Measurements from ENCODE around the gene SPSB3.

The SPSB3 gene

DNA sequence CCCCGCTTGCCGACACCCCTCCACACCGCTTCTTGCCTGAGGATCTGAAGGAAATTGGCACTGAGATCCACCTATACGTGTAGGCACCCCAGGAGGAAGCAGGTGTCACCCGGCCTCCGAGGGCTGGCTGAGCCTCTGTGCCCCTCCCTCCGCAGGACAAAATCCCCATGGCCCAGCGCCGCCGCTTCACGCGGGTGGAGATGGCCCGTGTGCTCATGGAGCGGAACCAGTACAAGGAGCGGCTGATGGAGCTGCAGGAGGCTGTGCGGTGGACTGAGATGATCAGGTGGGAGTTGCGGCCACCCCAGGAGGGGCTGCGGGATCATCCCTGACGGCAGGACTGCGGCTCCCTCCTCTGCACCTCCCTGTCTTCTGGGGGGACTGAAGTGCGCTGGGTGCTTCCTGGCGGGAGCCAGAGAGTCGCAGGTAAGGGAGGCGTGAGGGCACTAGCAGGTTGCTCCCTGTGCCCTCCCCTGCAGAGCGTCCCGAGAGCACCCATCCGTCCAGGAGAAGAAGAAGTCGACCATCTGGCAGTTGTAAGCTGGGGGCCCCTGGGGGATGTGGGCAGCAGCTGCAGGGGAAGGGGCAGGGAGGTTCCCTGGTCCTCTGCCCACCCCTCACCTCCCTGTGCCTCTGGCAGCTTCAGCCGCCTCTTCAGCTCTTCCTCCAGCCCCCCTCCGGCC is 20.0 kb downstream of the SPSB3 start:
- DNase-seq = no peak

DNA sequence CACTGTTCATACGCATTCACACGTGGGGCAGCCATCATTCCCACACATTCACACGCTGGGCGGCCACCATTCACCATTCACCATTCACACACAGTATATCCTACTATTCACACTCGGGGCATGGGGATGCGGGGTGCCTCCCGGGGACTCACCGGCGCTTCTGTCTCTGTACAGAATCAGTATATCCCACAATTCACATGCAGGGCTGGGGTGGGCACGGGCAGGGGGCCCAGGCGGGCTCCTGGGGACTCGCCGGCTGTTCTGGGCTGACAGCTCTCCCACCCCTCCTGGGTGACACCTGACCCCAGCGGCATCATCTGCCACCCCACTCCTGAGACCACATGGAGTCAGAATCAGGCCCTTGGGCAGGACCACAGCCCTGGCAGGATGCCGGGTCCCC is 20.6 kb downstream of the SPSB3 start:
- DNase-seq = no peak

DNA sequence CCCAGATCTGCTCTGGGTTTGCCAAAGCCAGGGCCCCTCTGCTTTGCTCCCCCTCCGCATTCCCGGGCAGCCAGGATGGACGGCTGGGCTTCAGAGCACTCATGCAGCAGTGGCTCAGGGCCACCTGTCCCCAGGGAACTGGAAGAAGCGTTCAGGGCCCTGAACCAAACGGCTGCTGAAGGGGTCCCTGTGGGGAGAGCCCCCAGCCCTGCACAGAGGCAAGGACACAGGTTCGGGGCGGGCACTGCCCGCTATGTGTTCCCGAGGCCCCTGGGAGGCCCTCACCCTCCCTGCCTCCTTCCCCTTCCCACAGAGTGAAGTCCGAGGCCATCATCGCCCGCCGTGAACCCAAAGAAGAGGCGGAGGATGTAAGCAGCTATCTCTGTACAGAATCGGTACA is 21.5 kb downstream of the SPSB3 start:
- DNase-seq = no peak

DNA sequence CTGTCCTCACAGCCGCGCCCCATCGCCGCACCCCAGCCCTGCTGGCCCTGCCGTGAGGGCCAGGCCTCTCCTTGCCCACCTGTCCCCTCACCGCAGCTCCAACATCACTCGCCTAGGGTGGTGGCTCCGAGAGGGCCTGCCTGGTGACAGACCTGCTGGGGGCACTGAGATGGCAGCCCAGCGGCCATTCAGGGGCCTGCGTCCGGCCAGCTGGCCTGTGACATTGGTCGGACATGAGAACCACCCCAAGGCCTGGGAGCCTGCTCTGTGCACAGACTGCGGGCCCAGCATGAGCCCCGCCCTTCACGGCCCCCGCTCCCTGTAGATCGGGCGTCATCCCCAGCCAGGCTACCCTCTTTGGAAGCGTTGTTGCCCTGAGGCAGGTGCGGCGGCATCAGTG is 22.9 kb downstream of the SPSB3 start:
- DNase-seq = no peak

DNA sequence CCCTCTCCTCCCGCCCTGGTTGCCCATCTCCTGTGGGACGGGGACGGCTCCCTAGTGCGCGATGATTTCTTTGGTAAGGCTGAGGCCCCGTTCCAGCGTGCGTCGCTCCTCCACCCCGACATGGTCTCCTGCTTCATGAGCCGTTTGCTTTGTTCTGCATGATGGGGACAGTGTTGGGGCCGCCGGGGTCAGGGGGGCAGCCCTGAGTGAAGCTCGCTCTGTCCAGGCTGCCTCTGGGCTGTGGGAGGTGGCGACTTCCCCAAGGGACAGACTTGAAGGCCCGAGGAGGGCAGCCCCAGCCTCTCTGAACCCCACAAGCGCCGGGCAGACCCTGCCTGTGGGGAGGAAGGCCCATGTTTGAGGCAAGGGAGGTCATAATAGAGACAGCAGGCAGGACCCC is 23.4 kb downstream of the SPSB3 start:
- DNase-seq = no peak

DNA sequence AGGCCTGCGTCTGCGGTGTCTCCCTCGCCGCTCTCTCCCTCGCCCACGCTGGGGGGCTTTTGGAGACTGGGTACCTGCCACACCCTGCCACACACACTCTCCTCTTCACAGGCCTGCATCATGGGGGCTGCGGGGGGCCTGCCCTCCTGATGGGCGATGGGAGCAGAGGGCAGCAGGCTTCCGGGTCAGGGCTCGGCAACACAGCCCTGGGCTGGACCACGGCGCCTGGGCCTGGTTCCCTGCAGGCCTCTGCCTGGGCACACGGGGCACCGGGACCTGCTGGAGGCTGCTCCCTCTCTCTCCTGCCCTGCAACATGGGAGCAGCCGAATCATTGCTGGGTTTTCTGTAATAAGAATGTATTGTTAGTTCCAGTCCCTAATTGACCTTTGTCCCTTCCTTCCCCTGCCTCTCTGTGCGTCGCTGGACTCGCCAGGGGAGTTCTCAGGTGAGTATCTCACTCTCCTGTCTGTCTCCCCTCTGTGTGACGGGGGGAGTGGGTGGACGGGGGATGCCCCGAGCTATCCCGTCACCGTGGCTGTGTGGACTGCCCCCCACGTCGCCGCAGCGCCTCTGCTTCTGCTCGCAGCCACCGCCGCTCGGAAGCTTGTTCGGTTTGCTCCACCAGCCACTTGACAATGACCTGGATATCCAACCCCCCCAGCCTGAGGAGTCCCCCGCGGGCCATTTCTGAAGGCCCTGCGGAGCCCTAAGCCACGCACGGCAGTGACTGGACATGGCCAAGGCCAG is 24.5 kb downstream of the SPSB3 start:
- no peak for DNase-seq

DNA sequence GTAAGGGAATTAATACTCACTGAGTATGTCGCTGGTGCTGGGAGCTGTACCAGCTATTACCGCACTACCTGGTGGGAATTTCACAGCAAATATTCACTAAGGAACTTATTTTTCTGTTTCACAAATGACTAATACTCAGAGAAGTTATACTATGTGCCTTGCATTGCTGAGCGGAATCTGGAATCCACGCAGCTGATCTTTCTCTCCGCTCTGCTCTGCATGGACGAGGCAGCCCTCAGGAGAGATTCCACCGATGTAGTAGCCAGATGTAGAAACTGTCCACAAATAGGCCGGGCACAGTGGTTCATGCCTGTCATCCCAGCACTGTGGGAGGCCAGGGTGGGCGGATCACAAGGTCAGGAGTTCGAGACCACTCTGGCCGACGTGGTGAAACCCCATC is 28.2 kb downstream of the SPSB3 start:
- no peak for DNase-seq

DNA sequence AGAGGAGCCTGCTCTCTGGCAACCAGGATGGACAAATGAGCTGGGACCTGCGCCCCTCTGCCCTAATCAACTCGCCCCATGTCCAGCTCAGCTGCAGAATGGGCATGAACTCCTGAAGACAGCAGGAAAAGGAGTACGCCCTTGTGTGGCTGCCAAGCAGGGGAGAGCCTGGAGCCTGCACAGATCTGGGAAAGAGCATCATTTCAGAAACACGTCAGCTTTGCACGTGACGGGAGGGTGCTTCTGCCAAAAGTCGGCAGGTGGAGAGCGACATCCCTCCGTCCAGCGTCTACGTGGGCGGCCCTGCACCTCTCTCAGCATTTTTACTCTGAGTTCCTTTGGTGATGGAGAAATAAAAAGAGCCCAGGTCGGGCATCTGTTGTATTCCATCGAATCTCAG is 29.5 kb downstream of the SPSB3 start:
- DNase-seq = no peak

DNA sequence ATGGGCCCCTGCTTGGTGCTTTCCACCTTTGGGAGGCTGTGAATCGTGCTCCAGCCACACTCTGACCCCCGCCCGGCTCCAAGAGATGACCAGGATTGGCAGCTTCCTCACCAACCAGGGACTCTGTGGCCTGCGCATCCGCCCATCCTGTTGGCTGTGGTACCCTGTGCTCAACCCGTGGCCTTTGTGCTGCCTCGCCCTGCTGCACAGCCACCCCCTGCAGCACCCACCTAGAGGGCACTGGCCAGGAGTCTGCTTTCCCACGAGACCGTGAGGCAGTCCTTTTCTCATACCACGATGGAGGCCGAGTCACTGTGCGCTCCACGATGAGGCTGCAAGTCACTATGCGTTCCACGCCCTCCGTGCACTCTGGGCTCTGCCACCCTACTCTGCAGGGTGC is 30.4 kb downstream of the SPSB3 start:
- DNase-seq = no peak

DNA sequence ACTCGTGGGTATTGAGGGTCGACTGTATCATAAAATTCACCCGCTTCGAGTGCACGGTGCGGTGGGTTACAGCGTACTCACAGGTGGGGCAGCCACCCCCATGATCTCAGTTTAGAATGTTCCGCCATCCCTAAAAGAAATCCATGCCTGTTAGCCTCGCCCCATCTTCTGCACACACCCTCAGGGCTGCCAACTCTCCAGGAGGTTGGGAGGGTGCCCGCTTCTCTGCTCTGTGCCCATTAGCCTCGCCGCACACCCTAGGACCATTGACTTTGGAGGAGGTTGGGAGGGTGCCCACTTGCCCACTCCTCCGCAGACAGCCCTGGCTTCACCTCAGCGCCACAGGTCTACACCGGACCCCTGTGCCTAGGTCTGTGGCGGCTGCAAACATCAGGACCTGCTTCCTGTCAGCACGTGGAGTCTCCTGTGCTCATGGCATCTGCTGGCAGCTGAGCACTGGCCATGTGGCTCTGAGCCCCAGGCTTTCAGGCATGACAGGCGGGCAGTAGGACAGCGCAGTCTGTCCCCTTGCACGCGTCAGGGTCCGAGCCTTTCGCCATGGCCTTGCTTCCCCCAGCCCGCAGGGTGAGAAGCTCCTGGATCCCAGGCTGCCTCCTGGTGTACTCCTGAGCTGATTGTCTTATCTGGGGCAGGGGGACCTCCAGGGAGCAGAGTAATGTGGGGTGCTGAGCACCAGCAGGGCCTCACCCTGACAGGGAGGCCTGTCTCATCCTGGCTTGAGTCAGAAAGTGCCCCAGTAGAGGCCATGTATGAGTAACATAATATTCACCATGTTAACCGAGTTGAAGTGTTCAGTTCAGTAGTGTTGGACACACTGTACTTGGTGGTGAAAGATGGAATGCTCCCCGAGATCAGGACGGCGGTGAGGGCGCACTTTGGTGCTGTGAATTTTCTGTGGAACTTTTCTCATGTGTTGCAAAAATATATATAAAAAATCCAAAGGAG is 32.9 kb downstream of the SPSB3 start:
- DNase-seq = no peak

DNA sequence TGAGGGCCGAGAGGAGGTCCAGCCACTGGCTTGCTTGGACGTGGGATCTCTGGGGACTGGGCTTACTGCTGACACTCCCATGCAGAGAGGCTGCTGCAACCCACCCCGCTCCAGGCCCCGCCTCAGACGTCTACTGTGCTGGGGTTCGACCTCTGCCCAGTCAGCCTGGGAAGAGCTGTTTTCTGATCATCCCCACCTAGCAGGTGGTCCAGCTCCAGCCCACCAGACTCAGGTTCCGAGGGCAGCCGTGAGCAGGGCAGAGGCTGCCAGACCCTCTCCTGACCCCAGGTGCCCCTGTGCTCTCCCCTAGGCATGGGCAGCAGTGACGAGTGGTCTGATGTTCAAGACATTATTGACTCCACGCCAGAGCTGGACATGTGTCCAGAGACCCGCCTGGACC is 34.4 kb downstream of the SPSB3 start:
- no peak for DNase-seq

DNA sequence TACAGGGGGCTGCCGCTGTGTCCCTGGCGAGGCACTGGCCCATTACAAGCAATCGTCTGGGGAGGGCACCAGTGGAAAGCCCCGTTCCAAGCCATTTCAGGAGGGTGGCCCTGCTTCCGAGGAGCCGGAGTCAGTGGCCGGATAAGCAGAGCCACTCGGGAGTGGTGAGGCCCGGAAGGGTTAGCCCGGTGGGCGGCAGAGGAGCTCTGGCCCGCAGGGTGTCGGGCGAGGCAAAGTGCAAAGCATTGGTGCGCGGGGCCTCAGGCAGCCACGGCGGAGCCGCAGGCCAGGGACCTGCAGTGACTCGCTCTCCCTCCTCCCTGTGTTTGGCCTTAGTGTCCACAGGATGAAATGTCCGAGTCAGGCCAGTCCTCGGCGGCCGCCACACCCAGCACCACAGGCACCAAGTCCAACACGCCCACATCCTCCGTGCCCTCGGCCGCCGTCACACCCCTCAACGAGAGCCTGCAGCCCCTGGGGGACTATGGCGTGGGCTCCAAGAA is 35.6 kb downstream of the SPSB3 start:
- DNase-seq = no peak

DNA sequence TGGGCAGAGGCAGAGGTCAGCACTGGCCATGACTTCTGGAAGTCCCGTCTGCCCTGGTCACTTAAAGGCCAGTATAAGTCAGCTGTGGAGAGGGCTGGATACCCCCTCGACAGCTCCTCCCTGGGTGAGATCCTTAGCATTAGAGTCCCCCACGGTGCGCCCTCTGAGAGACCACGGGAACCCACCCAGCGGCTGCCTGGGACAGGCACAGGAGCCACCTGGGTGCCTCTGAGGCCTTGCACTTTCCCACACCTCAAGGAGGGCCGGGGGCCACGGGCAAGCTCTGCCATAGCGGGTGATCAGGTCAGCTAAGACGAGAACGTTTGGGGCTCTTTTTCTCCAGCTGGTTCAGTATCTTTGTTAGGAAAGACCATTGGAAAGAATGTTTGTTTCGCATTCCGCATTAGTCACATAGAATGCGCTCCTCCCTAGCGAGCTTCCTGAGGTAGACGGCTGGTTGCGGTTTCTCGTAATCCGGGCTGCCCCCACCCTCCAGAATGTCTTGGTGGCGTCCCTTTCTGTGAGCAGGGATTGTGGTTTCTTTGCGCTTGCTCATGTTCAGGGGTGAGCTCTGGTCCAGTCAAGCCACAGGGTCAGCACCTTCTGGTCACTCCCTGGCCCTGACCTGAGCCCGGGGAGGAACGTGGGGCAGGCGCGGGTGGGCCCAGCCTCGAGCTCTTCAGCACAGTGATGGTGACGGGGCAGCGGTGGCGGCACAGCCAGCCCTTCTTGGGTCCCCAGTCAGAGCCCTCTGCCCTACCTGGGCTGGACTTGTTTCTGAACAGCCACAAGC is 36.3 kb downstream of the SPSB3 start:
- DNase-seq = no peak

DNA sequence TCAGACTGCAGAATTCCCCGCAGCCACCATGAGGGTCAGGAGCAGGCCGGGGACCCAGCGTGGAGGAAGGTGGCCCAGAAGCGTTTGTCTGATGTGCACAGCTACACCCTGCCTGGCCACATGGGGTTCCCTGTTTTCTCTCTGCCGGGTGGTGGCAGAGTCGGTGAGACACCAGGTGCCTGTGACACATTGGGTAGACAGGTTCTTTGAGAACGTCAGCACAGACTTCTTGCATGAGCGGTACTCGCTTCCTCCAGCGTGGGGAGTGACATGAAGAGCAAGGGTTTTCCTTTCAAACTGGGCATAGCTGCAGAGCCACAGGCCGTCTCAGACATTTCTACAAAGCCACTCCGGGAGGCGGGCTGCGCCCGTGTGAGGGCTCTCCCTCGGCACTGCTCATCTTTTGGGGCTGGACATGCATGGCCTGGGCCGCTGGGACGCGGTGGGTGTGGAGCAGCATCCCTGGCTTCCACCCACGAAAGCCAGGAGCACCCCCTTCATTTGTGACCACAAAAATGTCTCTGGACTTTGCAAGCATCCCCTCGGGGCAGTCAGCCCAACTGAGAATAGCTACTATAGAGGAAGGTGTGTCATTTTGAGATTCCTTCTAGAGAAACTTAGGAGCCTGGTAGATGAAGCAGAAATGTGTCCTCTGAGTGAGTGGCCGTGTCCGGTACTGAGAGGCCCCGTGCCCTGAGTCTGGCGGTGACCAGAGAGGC is 37.0 kb downstream of the SPSB3 start:
- no peak for DNase-seq

DNA sequence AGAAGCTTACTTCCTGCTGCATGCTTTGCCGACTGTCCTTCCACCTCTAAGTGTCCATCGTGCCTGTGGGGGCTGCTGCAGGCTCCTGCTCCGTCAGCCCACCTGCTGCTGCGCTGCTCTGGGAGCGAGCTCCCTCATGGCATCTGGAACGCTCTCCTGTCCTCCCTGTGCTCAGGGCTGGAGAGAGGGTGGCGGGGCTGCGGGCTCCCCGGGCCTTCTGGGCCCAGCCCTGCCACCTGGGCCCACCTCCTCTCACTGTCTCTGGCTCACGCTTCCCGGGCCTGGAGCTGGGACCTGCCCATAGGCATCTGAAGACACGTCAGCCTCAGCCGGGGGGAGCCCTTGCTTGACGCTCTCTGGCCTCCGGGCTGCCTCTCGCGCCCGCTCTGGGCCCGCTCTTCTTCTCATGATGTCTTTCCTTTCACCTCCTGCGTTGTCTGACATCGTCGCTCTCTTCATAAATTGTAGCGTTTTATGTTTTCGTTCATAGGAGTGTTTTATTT is 38.0 kb downstream of the SPSB3 start:
- no peak for DNase-seq

DNA sequence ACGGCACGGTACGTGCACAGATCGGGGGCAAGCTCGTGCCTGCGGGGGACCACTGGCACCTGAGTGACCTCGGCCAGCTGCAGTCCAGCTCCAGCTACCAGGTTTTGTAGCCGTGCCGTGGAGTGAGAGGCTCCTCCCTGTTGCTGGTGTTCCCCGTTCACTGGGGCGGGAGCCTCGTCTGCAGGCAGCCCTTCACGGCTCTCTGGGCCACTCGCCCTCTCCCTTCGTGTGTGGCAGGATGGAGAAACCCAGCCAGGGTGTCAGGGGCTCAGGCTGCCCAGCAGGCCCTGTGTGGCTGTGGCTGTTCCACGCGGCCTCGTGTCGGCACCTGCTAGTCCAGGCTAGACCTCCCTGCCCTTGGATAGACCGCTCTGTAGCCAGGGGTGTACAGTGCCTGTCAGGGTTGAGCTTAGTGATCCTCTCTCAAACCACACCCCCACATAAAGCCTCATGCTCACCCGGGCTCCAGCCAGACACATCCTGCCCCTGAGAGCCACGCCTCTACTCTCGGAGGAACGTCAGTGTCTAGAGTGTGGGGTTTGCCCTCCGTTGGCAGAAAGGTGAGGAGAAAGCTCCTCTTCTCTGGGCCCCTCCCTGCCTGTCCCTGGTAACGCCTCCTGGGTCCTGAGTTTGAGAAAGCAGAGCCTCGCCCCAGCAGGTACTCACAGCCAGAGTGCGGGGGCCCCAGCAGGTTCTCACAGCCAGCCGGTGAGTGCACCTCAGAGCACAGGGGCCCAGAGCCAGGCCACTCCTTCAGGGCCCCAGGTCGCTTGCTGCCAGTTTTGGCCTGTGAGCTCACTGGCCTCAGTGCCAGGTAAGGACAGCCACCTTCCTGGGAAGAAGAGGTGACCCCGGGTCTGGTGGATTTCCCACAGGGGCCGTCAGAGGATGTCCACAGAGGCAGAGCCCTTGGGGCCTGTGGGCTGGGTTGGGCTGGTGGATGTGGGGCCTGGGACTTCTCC is 38.7 kb downstream of the SPSB3 start:
- DNase-seq = no peak

DNA sequence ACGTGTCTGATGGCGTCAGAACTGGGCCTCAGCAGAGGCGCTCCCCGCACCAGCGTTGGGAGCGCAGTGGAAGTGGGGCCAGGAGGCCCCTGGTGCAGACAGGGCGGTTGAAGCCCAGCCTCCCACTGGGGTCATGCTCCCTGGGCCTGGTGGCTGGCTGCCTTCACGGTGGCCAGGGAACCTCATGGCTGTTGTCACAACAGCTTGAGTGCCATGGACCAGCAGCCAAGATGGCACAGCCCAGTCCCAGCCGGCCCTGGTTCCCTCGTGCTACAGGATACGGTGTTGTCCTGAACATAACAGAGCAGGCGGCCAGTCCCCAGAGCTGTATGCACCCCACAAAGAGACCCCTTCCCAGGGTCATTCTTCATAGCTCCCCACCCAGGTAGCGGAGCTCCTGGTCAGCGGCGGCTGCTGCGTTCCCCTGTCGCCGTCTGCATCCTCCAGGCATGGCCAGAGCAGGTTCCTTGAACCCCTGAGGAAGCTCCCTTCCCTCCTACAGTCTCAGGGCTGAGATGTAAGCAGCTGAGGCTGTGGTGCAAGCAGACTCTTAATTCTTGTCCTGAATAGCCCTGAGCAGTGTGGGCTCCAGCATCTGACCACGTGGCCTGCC is 40.7 kb downstream of the SPSB3 start:
- no peak for DNase-seq

DNA sequence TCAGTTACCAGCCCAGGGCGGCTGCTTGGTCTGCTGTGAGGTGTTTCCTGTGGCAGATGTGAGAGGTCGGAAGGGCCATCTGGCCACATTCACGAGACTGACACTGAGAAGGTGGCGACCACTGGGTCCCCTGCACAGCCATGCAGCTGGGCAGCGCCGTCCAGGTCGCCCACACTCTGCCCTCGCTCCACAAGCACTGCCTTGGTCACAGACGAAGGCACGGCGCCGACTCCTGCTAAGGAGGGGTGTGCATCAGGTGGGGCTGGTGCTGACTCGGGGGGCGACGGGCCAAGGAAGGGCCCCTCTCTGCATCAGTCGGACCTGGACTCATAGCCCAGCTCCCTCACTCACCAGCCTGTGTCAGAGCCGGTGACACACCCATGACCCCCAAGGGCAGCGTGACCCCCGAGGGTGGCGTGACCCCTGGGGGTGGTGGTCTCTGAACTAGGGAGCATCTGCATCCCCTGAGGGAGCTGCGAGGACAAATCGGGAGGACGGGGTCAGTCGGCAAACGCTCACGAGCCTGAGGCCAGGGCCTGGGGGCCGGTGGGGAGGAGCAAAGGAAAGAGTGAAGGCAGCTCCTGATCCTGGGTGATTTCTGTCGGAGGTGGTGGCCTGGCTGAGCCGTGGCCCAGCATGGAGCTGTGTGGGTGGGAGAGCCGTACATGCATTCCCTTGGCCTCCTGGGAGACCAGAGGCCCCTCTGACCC is 41.4 kb downstream of the SPSB3 start:
- DNase-seq = no peak

DNA sequence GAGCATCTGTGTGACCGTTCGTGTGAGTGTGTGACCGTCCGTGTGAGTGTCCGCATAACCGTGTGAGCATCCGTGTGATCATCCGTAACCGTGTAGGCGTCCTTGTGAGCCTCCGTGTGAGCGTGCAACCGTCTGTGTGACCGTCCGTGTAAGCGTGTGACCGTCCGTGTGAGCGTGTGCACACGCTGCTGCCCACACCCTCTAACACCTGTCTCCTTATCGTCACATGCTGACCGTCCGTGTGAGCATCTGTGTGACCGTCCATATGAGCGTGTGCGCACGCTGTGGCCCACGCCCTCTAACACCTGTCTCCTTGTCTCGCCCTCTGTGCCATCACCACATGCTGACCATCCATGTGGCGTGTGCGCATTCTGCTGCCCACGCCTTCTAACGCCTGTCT is 42.1 kb downstream of the SPSB3 start:
- DNase-seq = no peak

Measured in inflammatory macrophage treated with lipopolysaccharide for 4 hours (primary cell).